HEK293 (cell line): Measurements from ENCODE around the gene PLIN4.

Experiments used
- CTCF ChIA-PET: fragments of 350-600 bp; formaldehyde crosslinking; extraction: SDS; loops from one replicate; lab custom pipeline; 2021; ENCODE audit warnings: antibody characterized with exemption; lab: Yijun Ruan, JAX
- POLR2A ChIA-PET: fragments of 300-600 bp; formaldehyde crosslinking; extraction: SDS; loops from one replicate; lab custom pipeline; 2020; ENCODE audit warnings: antibody characterized with exemption, inconsistent platforms; lab: Yijun Ruan, JAX
- H3K27ac ChIP-seq: fragments of 200-500 bp; sonication (Bioruptor generic); 2 replicates; pipeline ENCODE4 v1.5.1; 2014; ENCODE audit warnings: low read depth, low read length, control low read depth, inconsistent platforms; ENCODE audit errors: extremely low read depth
- H3K36me3 ChIP-seq, 2 experiments: fragments of 200-500 bp in 1 of 2; sonication (Bioruptor generic) in 1 of 2; 1 replicate in 1 of 2; 2 replicates in 1 of 2; pipeline ENCODE4 v1.5.1; 2014 to 2017; ENCODE audit warnings: inconsistent platforms in 2 of 2, low read length in 2 of 2; ENCODE audit not compliant: control insufficient read depth in 2 of 2, insufficient read depth in 1 of 2
- H3K4me1 ChIP-seq: fragments of 200-500 bp; sonication (Bioruptor generic); 2 replicates; pipeline ENCODE4 v1.5.1; 2014; ENCODE audit warnings: mild to moderate bottlenecking, low read length, inconsistent platforms; ENCODE audit not compliant: control insufficient read depth, insufficient read depth
- H3K4me3 ChIP-seq: 2 replicates; pipeline ENCODE4 v1.5.1; 2011; ENCODE audit warnings: low read depth, mild to moderate bottlenecking, control low read depth, low read length, moderate library complexity
- H3K9me3 ChIP-seq: fragments of 200-500 bp; sonication (Bioruptor generic); 2 replicates; pipeline ENCODE4 v1.5.1; 2014; ENCODE audit warnings: low read depth, low read length, inconsistent platforms; ENCODE audit not compliant: control insufficient read depth, insufficient read depth
- BCL11A ChIP-seq: fragments of 450-650 bp; formaldehyde crosslinking; IDR thresholded peaks from 2 replicates; pipeline ENCODE4 v1.5.1; 2016; ENCODE audit warnings: low read depth, missing biosample characterization, missing genetic modification characterization
- CTCF ChIP-seq: fragments of 450-650 bp; formaldehyde crosslinking; IDR thresholded peaks from 2 replicates; pipeline ENCODE4 v1.5.1; 2016; ENCODE audit warnings: missing biosample characterization, missing genetic modification characterization
- EGR2 ChIP-seq: fragments of 450-650 bp; formaldehyde crosslinking; IDR thresholded peaks from 2 replicates; pipeline ENCODE4 v1.5.1; 2016; ENCODE audit warnings: low read depth, missing biosample characterization, missing genetic modification characterization
- GLIS2 ChIP-seq: fragments of 450-650 bp; formaldehyde crosslinking; IDR thresholded peaks from 2 replicates; pipeline ENCODE4 v1.5.1; 2016; ENCODE audit warnings: missing biosample characterization, missing genetic modification characterization
- HOXC10 ChIP-seq: sonication (generic); formaldehyde crosslinking; IDR thresholded peaks from 2 replicates; pipeline ENCODE4 v1.8.1; 2023; ENCODE audit warnings: mild to moderate bottlenecking, missing genetic modification reagents
- IKZF3 ChIP-seq: fragments of 450-650 bp; IDR thresholded peaks from 2 replicates; pipeline ENCODE4 v1.5.0; 2018; ENCODE audit warnings: missing biosample characterization, mild to moderate bottlenecking, missing genetic modification characterization, moderate library complexity
- PBX3 ChIP-seq: sonication (generic); formaldehyde crosslinking; IDR thresholded peaks from 2 replicates; pipeline ENCODE4 v1.8.1; 2022; ENCODE audit warnings: mild to moderate bottlenecking, moderate library complexity, missing genetic modification reagents
- SCRT2 ChIP-seq: fragments of 450-650 bp; formaldehyde crosslinking; IDR thresholded peaks from 2 replicates; pipeline ENCODE4 v1.5.1; 2016; ENCODE audit warnings: missing biosample characterization, missing genetic modification characterization
- ZBTB8A ChIP-seq: fragments of 450-650 bp; formaldehyde crosslinking; IDR thresholded peaks from 2 replicates; pipeline ENCODE4 v1.5.1; 2016; ENCODE audit warnings: missing biosample characterization, missing genetic modification characterization
- ZNF16 ChIP-seq: fragments of 450-650 bp; formaldehyde crosslinking; IDR thresholded peaks from 2 replicates; pipeline ENCODE4 v1.5.1; 2016; ENCODE audit warnings: low read depth, missing biosample characterization, missing genetic modification characterization
- ZNF2 ChIP-seq: fragments of 450-650 bp; formaldehyde crosslinking; IDR thresholded peaks from 2 replicates; pipeline ENCODE4 v1.5.1; 2016; ENCODE audit warnings: missing biosample characterization, missing genetic modification characterization
- ZNF211 ChIP-seq: fragments of 450-650 bp; formaldehyde crosslinking; IDR thresholded peaks from 2 replicates; pipeline ENCODE4 v1.5.1; 2016; ENCODE audit warnings: low read depth, missing biosample characterization, missing genetic modification characterization
- ZNF341 ChIP-seq: fragments of 450-650 bp; formaldehyde crosslinking; IDR thresholded peaks from 2 replicates; pipeline ENCODE4; 2016; ENCODE audit warnings: low read depth, missing biosample characterization, missing genetic modification characterization
- ZNF362 ChIP-seq: fragments of 450-650 bp; formaldehyde crosslinking; IDR thresholded peaks from 2 replicates; pipeline ENCODE4 v1.5.1; 2016; ENCODE audit warnings: missing biosample characterization, missing genetic modification characterization
- ZNF426 ChIP-seq: fragments of 450-650 bp; formaldehyde crosslinking; IDR thresholded peaks from 2 replicates; pipeline ENCODE4 v1.5.1; 2017; ENCODE audit warnings: missing biosample characterization, missing genetic modification characterization, mild to moderate bottlenecking, inconsistent platforms, moderate library complexity
- ZNF610 ChIP-seq: fragments of 450-650 bp; formaldehyde crosslinking; IDR thresholded peaks from 2 replicates; pipeline ENCODE4 v1.5.1; 2016; ENCODE audit warnings: missing biosample characterization, missing genetic modification characterization, borderline replicate concordance
- ZNF654 ChIP-seq: fragments of 450-650 bp; formaldehyde crosslinking; IDR thresholded peaks from 2 replicates; pipeline ENCODE4 v1.5.1; 2016; ENCODE audit warnings: low read depth, missing biosample characterization, missing genetic modification characterization
- ZSCAN23 ChIP-seq: fragments of 450-650 bp; formaldehyde crosslinking; IDR thresholded peaks from 2 replicates; pipeline ENCODE4 v1.5.1; 2016; ENCODE audit warnings: missing biosample characterization, missing genetic modification characterization
- TF ChIP-seq, protein P1 (sequence below): fragments of 450-650 bp; formaldehyde crosslinking; optimal IDR thresholded peaks from 2 replicates; pipeline ENCODE3; 2016; ENCODE audit warnings: missing biosample characterization, mild to moderate bottlenecking, missing genetic modification characterization
- TF ChIP-seq, protein P2 (sequence below): fragments of 450-650 bp; formaldehyde crosslinking; IDR thresholded peaks from 2 replicates; pipeline ENCODE4 v1.5.1; 2017; ENCODE audit warnings: missing biosample characterization, missing genetic modification characterization
- TF ChIP-seq, protein P3 (sequence below): fragments of 450-650 bp; formaldehyde crosslinking; IDR thresholded peaks from 2 replicates; pipeline ENCODE4 v1.5.1; 2016; ENCODE audit warnings: missing biosample characterization, missing genetic modification characterization, low read depth

The PLIN4 gene

GRCh38 chr19:4557971-4558941 lies 40.0 kb upstream of the PLIN4 start (continued):
- TF ChIP-seq, protein P1, sequence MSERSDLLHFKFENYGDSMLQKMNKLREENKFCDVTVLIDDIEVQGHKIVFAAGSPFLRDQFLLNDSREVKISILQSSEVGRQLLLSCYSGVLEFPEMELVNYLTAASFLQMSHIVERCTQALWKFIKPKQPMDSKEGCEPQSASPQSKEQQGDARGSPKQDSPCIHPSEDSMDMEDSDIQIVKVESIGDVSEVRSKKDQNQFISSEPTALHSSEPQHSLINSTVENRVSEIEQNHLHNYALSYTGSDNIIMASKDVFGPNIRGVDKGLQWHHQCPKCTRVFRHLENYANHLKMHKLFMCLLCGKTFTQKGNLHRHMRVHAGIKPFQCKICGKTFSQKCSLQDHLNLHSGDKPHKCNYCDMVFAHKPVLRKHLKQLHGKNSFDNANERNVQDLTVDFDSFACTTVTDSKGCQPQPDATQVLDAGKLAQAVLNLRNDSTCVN: peak; percentile 11
- TF ChIP-seq, protein P2, sequence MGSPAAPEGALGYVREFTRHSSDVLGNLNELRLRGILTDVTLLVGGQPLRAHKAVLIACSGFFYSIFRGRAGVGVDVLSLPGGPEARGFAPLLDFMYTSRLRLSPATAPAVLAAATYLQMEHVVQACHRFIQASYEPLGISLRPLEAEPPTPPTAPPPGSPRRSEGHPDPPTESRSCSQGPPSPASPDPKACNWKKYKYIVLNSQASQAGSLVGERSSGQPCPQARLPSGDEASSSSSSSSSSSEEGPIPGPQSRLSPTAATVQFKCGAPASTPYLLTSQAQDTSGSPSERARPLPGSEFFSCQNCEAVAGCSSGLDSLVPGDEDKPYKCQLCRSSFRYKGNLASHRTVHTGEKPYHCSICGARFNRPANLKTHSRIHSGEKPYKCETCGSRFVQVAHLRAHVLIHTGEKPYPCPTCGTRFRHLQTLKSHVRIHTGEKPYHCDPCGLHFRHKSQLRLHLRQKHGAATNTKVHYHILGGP (tag by site-specific recombination): no peak
- TF ChIP-seq EGR2 (tag by site-specific recombination) (peak; percentile 66), ZNF362 (tag by site-specific recombination) (no peak), PBX3 (CRISPR knock-in tag) (no peak), ZNF610 (peak; percentile 73; the same call in 1 of the 2 replicates), ZBTB8A (tag by site-specific recombination) (no peak), IKZF3 (tag by site-specific recombination) (peak; percentile 88), HOXC10 (CRISPR knock-in tag) (no peak)

DNA sequence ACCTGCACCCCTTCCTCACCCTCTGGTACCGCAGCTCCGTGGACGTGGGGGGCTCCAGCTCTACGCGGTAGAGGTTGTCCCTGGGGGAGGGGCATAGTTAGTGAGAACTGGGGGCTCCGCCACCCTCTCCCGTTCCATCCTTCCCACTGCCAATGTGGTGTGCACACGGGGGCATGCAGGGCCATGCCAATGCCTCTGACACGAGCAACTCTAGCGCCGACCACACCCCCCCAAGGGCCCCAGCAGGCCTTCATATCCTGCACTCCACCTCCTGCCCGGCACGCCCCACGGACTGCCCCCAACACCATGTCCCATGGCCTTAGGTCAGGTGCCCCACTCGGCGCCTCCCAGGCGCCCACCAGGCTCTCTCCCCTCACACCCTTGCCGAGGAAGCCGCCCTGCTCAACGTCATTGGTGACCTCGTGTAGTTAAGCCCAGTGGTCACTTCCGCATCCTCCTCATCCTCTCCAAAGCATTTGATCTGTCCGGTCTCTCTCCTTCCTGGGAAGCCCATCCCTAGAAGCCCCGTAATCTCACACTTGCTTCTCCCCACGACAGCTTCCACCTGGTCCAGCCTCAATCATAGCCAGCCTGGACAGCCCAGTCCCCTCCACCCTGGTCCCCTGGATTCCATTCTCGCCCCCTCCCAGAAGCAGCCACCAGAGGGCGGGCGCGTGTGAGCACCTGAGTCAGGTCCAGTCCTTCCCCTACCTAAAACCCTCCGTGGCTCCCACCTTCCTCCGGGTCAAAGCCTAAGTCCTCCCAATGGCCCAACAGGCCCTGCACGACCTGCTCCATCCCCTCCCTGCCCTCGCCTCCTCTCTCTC lies 39.1 kb upstream of the PLIN4 start:
- Histone ChIP-seq H3K9me3 (no peaks in the 10 kb centered on the region), H3K36me3 (peaks cover 0 to 34% of the 10 kb centered on the region in 2 experiments; a peak in 2 of 3 replicates), H3K4me1 (no peaks in the 10 kb centered on the region), H3K4me3 (no peak overlapping the region), H3K27ac (no peak overlapping the region)
- CTCF ChIA-PET: interaction anchor here (0.6 to 1.7 kb wide), 4 partner anchors 9 to 79 kb away, joined by 3 to 11 read pairs (median 6); no protein-coding TSS in a partner anchor
- TF ChIP-seq ZNF654 (tag by site-specific recombination) (peak; percentile 5; the same call in 1 of the 2 replicates), CTCF (tag by site-specific recombination) (0 out of 2 replicates have a peak, but pooled peaks have one; percentile 44), GLIS2 (tag by site-specific recombination) (0 out of 2 replicates have a peak, but pooled peaks have one; percentile 23), ZNF211 (tag by site-specific recombination) (no peak), ZNF2 (no peak), BCL11A (peak; percentile 47), ZNF16 (peak; percentile 94), SCRT2 (tag by site-specific recombination) (no peak), PBX3 (CRISPR knock-in tag) (no peak), ZSCAN23 (no peak), ZNF426 (tag by site-specific recombination) (no peak), ZNF341 (tag by site-specific recombination) (no peak)
- TF ChIP-seq, protein P3, sequence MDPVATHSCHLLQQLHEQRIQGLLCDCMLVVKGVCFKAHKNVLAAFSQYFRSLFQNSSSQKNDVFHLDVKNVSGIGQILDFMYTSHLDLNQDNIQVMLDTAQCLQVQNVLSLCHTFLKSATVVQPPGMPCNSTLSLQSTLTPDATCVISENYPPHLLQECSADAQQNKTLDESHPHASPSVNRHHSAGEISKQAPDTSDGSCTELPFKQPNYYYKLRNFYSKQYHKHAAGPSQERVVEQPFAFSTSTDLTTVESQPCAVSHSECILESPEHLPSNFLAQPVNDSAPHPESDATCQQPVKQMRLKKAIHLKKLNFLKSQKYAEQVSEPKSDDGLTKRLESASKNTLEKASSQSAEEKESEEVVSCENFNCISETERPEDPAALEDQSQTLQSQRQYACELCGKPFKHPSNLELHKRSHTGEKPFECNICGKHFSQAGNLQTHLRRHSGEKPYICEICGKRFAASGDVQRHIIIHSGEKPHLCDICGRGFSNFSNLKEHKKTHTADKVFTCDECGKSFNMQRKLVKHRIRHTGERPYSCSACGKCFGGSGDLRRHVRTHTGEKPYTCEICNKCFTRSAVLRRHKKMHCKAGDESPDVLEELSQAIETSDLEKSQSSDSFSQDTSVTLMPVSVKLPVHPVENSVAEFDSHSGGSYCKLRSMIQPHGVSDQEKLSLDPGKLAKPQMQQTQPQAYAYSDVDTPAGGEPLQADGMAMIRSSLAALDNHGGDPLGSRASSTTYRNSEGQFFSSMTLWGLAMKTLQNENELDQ: no peak
- TF ChIP-seq, all 188 proteins: peak for 5
- POLR2A ChIA-PET: no interaction called here
